SW 1271 (cell line): ENCODE measurements around the gene EBI3.
"Not testable (repeated sequence)": the region's sequence is repeated elsewhere in the genome, so short reads cannot be mapped to it uniquely, and the experiment has no call there.

Source experiments
- DNase-seq, 2 experiments: peaks; one replicate each; lab custom pipeline; 2025; lab: John Stamatoyannopoulos, UW

Gene EBI3

GRCh38 chr19:4229179-4229931 is at the start of gene EBI3:
EBI3 (plus strand) TSS chr19:4229523; CDS start chr19:4229551, 28 bp downstream.
- DNase-seq, result peak; percentile 40 to 45

- no peak for DNase-seq
Measured at GRCh38 chr19:4181053-4181508, 48.2 kb upstream of the EBI3 start.

- peak; percentile 83 to 90 for DNase-seq
Measured at GRCh38 chr19:4182084-4182810, 47.1 kb upstream of the EBI3 start, which contains the start of the genes ANKRD24 and SIRT6. ANKRD24 (plus strand) TSS chr19:4182689; CDS start chr19:4186426, 3,737 bp downstream. SIRT6 (minus strand) TSS chr19:4182563; CDS start chr19:4182539, 24 bp downstream.

- no peak for DNase-seq
Measured at GRCh38 chr19:4183967-4184717, 45.2 kb upstream of the EBI3 start.

GRCh38 chr19:4184718-4185352 is 44.5 kb upstream of the EBI3 start:
- no peak for DNase-seq

- no peak for DNase-seq
Measured at GRCh38 chr19:4185413-4186086, 43.8 kb upstream of the EBI3 start.

GRCh38 chr19:4186087-4186993 is 43.0 kb upstream of the EBI3 start:
- DNase-seq, result peak in 1 of 2 experiments; percentile 71

GRCh38 chr19:4187313-4188122 is 41.8 kb upstream of the EBI3 start:
- no peak for DNase-seq

- DNase-seq, result no peak
Measured at GRCh38 chr19:4189641-4190040, 39.7 kb upstream of the EBI3 start.

GRCh38 chr19:4192537-4192936 is 36.8 kb upstream of the EBI3 start:
- not testable (repeated sequence) for DNase-seq

GRCh38 chr19:4194353-4194752 is 35.0 kb upstream of the EBI3 start:
- no peak for DNase-seq

- DNase-seq, result no peak
Measured at GRCh38 chr19:4196009-4196408, 33.3 kb upstream of the EBI3 start.

GRCh38 chr19:4196587-4197148 is 32.7 kb upstream of the EBI3 start:
- DNase-seq, result no peak

- DNase-seq, result no peak
Measured at GRCh38 chr19:4197228-4197624, 32.1 kb upstream of the EBI3 start.

GRCh38 chr19:4197625-4198466 is 31.5 kb upstream of the EBI3 start:
- no peak for DNase-seq

GRCh38 chr19:4198467-4199126 is 30.7 kb upstream of the EBI3 start:
- DNase-seq, result no peak

- no peak for DNase-seq
Measured at GRCh38 chr19:4199699-4200293, 29.5 kb upstream of the EBI3 start.
